ENCODE data around the gene ALDH1A1.

Gene ALDH1A1

DNA sequence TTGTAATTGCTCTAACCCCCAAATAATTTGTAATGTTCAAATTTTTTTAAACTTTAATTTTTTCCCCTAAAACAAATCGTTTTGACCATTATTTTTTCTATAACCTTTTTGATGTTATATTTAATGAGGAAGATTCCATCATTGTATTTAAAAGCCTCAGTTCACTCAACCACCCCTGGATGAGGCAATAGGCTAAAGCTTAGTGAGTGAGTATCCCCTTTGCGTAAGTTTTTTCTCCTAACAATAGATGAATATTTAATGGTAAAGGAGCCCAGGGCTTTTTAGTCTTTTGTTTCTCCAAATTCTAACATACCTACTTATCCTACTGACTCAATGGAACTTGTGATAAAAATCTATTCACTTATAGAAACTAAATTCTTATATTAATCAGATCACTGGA lies 38.1 kb downstream of the ALDH1A1 start:
- DNase-seq = no peak

DNA sequence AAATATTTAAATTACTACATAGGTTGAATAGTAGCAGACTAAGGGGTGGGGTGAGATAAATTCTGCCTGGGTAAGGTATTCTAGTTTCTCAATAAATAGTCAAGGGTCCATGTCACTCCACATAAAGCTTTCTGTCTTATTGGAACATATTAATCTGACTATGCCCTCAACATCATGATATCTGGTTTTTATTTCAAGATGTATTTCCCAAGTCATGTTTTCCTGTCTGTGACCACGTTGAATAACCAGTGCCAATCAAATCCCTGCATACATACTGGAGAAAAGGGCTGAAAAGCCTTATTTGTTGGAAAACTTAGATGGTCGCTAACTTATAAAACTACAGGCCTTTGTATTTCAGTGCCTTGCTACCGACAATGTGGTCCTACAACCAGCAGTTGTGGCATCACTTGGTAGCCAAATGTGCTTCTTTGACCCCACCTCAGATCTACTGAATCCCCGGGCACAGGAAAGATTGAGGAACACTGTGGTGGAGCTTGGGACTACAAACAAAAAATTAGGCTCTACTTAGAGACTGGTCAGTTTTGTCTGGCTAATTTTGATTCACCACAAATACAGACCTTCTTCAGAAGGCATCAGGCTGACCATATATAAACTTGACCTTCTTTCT lies 39.4 kb downstream of the ALDH1A1 start:
- no peak for DNase-seq

DNA sequence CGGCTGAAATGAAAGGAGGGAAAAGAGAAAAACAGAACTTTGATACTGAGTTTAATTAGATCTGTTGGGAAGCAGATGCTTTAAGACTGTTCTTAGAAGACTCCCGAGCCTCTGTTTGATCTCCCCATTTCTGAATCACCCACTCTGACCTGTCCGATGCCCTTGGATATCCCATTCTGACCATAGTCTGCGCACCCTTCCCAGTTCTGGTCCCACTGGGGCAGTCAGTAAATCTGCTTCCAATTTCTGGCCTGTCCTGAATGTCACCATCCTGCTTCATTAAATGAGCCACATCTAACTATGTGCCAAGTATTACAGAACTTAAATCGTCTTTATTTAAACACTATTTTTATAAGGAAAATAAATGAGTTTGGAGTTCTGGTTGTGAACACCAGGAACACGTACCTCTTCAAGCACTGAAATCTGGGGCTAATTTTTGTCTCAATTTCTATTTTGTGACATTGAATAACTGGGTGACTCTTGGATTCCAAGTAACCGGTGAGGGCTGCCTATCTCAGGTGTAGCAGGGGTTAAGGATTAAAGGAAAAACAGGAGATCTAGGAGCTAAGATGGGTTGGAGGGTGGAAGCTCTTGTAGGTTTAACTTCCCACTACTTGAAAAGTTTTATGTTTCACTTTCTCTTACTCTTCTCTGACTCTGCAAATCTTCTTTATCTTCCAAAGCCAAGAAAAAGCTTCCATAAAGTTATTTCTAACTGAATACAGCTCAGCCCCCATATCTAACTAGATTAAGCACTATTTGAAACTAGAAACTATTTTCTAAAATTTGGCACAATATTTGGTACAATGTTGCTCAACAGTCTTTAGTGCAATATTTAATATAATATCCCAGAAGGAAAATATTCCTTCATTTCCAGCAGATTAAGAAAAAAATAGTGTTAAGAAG lies 40.1 kb downstream of the ALDH1A1 start:
- DNase-seq = no peak

DNA sequence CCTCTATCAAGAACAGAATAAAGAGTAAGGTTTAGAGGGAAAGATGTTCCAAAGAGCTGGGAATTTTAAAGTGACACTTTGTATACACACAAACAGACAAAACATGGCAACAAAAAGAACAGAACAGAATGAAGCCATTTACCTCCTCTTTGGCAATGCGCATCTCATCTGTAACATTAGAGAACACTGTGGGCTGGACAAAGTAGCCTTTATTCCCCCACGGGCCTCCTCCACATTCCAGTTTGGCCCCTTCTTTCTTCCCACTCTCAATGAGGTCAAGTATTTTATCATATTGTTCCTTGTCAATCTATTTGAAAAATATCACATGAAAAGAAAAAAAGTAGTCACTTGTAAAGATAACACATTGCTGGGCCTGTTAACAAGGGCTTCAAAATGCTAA lies 41.0 kb downstream of the ALDH1A1 start:
- no peak for DNase-seq

DNA sequence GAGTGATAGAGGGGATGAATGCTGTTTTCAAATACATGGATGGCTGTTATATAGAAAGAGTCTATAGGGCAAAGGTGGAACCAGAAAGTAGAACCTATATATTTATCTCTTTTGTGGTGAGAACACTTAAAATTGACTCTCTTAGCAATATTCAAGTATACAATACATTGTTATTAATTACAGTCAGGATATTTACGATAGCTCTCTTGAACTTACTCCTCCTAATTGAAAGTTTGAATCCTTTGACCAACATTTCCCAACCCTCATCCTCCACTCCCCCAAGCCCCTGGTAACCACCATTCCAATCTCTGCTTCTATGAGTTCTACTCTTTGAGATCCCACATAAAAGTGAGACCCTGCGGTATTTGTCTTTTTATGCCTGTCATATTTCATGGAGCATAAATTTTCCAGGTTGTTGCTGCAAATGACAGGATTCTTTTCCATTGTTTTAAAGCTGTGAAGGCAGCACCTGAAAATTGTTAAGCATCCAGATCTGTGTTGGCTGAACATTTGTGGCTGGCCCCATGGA lies 41.5 kb downstream of the ALDH1A1 start:
- DNase-seq = no peak

DNA sequence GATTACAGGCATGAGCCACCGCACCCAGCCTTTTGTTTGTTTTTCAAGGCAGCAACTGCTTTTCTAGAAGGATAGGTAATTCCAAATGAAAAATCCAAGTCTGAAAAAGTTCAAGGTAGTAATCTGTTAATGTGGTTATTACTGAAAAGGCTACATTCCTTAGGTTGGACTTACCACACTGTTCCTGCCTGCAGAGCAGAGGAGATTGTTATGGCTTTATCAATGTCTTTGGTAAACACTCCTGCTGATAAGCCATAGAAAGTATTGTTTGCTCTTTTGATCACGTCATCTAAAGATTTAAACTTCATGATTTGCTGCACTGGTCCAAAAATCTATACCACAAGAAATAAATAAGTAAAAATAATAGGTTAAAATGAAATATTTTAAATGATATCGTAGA lies 43.4 kb downstream of the ALDH1A1 start:
- DNase-seq = no peak

DNA sequence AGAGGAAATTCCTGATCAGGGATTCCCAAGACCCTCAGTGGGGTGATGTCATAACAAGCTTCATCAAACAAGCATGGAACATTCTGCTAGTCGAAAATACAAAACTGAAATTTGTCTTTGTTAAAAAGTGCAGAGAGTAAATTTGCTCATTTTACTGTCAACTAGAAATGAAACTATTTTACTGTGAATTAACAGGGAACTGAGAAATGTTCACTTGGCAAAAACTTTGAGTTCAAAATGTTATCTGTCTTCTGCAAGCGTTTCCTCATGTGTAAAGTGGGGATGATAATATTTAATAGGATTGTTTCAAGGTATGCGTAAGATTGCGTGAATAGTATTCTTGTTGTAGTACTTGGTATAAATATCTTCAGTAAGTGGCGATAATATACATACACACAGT lies 45.4 kb downstream of the ALDH1A1 start:
- no peak for DNase-seq

DNA sequence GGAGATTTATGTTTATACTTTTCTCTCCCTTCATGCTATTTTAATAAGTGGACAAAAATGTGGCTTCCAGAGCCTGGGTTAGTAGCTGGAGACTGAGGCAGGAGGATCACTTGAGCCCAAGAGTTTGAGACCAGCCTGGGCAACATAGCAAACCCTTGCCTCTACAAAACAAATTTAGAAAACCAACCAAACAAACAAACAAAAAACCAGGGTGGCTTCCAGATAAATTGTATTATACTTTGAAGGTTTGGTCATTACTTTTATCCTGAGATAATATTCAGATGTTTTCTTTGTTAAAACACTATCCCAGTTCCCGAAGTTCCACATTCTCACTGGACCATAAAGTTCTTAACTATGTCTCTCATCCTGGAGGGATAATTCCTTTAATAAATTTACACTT lies 46.0 kb downstream of the ALDH1A1 start:
- DNase-seq = no peak

DNA sequence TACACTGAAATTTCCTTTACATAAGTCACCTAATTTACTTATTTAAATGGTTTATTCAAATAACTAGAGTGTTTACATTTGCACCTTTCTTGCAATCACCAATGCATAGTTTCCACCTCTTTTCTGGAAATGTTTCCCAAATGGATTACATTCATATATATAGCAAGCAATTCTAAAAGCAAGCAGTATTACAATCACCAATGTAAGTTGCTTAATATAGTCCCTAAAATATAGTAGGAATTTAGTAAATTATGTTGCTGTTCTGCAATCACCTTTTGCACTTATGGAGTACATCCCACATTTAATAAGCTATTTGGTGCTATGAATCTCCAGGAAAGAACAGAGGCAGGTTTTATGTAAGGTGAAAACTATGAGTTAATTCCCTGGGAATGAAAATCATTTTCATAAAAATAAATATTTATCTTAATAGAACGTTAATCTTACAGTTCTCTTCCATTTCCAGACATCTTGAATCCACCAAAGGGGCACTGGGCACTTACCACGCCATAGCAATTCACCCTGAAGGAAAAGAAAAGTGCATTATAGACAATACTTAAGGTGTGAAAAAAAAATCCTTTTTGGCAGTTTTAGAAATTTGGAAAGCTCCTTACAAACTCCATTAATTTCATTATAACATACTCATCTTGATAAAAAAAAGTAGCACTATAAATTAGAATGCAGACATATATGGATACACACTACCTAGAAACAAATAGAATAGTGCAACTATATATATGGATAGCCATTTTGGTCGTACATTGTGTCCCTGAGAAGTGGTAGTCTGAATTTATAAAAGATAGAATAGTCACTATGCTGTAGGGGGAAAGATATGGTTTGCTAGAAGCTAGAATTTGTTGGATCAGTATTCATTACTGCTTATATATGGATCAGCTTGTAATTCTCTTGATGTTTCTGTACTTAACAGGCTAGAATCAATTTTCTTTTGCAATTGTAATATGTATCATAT lies 47.1 kb downstream of the ALDH1A1 start:
- DNase-seq = no peak

DNA sequence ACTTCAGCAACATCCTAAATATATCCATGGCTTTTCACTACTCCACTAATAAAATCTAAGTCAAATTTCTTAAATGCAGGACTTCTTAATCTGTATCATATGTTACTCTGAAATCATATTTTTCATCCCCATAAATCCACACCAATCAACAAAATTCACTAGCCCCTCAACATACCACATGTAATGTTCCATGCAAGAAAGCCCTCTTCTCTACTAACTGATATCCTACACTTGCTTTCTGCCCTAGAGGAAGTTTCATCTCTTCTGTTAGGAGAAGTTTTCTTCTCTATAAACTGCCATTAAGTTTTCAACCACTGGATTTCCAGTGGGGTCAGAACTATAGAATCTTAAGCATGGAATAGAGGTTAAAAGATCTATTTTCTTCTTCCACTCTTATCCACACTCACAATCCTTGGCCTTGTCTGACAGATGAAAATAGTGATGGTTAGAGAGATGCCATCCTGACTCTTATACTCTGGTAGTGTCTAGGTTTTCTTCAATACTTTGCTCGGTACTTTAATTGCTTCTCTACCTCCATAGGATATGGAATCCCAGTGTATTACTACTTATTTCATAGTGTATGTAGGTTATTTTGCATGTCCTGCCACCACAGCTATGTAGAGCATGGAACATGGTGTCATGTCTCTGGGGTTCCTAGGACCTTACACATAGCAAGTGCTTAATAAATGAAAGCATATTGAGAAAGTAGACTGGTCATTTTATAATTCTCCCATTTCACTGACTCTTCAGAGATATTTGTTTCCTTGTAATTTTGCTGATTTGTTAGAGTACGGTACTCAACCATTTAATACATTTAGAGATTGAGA lies 48.4 kb downstream of the ALDH1A1 start:
- DNase-seq = no peak

DNA sequence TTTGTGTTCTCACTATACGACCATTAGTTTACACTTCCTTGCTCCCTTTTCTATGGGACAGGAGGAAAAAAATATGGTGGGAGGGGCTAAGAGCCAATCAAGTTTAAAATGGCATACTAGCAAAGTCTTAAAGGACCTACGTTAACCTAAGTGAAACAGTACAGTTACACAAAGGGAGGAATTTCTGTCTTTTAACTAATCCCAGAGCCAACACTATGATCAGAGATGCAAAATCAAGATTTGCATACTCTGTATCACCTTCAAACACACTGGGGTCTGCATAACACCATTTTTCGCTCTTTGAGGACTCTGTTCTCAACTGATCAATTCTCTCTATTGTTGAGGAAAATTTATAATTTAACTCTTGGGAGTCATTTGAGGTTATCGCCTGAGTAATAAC lies 49.8 kb downstream of the ALDH1A1 start:
- no peak for DNase-seq

DNA sequence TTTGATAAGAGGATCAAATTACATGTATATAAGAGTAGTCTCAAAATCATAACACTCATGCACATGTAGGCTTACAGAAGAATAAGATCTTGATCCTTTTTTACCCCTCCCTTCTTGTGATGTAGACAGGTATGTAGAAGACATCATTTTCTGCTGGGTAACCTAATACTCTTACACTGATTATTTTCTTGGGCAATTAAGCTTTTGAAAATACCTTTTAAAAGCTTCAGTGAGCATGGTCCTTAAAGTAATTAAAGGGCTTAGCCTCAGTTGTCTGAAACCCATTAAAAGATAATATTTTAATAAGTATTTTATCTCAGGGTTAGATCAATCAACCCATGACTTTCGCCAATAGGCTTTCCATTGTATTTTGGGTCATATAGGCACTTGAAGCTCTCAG lies 50.6 kb downstream of the ALDH1A1 start:
- no peak for DNase-seq

DNA sequence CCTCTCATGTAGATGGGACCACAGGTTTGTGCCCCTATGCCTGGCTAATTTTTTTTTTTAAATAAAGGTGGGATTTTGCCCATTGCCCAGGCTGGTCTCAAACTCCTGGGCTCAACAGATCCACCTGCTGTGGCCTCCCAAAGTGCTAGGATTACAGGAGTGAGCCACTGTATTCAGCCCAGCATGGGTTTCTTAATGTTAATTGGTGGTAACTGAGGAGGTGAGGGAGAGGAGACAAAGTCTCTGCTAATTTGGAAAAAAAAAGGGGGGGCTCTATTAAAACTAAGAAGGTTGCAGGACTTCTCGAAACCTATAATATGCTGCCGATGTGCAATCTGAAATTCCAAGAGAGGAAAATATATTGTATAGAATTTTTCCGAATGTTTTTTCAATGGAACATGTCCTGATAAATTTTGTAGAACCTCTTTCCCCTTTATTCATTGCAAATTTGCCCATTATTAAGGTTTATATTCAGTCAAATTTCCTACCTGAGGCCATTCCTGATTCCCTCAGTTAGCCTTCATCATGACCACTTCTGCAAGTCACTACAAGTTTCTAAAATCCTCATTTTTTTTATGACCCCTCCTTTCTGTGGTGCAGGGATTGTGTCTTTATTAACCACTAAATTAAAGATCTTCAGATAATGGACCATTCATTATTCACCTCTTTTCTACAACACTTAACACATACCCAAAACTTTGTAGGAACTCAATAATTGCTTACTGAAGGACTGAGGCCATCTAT lies 52.9 kb downstream of the ALDH1A1 start:
- DNase-seq = no peak

DNA sequence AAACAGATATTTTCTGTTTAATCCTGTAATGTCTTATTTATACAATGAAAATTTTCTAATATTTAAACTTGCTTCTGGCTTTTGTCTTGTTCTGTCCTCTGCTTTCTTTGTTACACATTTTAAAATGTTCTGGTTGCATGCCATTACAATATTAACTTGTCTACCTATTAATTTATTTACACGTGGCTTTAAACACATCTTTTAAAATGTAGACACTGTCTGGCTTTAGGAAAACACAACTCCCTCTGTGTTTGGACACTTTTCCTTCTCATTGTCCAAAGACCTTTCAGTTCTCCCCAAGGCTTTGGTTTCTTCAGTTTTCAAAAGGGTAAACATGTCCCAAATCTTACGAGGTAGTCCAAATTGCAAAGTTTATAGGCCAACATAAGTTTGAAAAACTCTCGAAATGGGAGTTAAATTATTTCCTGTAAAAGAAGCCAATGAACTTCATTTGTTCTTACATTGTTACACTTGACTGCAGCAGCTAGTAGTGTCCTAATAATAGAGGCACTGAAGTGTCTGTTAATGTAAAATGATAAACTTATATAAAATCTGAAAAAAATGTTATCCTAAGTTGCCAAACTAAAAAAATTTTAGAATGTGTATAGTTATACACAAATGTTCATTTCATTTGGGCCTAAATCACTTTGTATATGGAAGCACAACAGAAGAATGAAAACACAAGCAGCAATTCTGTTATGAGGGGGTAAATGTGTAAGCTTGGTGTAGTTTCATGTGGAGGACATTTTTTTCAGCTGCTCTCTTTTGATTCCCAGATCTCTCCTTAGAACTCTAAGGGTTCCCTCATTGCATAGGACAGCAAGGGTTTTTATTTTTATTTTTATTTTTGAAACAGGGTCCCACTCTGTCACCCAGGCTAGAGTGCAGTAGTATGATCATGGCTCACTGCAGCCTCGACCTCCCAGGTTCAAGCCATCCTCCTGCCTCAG lies 53.8 kb downstream of the ALDH1A1 start:
- no peak for DNase-seq

DNA sequence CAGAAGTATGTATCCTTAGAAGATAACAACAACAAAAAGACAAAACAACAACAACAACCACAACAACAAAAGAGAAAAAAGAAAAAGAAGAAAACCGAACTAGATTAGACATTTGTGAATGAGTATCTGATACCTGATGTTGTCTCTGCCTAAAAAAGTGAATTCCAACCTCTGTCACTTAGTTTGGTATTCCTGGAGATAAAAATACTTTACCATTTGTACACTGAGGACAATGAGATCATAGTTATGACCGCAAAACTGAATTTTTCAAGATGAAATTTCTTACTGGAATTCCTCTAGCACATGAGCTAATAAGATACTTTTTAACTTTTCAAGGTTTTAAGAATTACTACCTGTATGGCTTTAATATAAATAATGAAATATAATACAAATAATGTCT lies 54.5 kb downstream of the ALDH1A1 start:
- DNase-seq = no peak

DNA sequence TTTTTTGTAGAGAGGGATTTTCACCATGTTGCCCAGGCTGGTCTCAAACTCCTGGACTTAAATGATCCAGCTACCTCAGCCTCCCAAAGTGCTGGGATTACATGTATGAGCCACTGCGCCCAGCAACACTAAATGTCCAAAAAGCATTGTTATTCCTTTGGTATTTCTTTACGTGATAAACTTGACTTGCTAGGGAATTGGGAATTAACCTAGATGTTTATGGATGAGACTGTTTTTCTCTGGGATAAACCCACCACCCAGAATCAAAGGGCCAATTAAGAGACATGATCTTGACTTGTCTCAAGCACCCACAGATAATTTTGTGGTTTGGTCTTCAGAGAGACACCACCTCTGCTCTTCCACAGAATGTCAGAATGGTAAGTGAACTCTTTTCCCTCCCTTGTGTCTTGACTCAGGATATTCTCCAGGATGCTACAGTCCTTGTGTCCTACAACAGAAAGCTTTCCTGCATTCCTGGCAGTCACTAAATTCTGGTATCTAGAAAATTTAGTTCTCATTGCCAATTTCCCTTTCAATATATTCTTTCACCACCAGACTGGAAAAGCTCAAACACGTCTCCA lies 55.7 kb downstream of the ALDH1A1 start:
- DNase-seq = no peak

DNA sequence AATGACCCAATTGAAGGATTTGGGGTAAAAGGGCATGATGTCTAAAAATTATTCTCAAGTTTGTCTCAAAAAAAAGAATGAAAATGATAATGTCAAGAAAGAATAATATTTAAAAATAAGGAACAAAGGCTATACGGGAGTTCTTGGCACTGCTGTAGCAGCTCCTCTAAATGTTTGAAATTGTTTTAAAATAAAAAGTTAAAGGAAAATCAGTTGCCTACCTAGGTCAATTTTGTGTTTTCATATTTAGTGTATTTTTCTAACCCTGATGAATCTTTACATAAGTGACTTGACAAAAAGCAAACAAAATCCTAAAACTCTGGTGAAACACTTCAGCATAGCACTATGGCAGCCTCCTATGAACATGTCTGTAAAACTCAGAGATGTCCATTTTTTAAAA lies 56.4 kb downstream of the ALDH1A1 start:
- DNase-seq = no peak

DNA sequence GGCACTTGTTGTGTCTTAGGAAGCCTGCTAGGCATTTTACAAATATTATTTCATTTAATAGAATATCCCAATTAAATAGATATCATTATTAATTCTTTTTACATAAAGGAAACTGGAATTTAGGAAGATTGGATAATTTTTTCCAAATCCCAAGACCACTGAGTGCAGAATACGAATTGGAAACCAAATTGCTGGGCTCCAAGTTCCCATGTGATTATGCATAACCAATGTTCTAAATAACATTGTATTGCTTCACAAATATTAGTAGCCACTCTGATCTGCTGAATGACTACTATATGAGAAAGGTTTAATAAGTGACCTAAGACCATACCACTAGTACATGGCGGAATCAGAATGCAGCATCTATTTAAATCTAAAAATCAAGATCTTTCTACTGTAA lies 57.7 kb downstream of the ALDH1A1 start:
- DNase-seq = no peak

DNA sequence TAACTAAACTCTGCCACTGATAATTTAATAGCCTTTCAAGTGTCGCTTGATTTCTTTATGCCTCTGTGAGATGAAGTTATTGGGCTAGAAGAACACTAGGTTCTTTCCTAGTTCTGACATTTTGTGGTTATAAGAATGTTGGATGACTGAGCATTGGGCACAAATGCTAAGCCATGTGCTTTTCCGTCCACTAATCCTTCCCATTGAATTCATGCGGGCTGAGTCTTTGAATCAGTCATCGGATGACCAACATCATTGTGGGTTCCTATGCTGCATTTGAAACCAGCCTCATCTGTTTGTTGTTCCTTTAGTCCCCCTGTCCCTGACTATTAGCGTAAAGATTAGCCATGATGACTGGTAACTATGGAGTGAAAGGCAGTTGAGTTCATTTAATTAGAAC lies 58.5 kb downstream of the ALDH1A1 start:
- no peak for DNase-seq

DNA sequence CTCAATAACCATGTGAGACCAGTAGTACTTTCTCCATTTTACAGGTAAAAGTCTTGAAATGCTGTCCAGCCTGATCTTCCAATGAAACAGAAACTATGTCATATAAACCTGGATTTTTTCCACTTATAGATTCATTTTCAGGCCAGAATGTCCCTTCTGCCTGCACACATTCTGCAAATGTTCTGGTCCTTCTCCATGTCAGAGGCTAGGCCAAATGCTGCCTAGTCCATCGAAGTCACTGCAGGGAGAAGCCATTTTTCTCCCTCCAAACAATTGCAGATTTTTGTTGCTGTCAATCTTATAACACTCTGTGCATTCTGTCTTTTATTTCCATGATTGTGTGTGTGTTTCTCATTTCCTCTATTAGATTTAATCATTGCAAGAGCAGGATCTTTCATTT lies 59.4 kb downstream of the ALDH1A1 start:
- no peak for DNase-seq
